HEK293T (cell line): ENCODE results near the gene RAB31.

Experiments
- ARNT ChIP-seq: fragments of 450-650 bp; IDR thresholded peaks from 2 replicates; pipeline ENCODE4 v1.6.1; 2017; ENCODE audit warnings: mild to moderate bottlenecking
- HDGF ChIP-seq: fragments of 450-650 bp; IDR thresholded peaks from 2 replicates; pipeline ENCODE4 v1.6.1; 2017; ENCODE audit warnings: antibody characterized with exemption, borderline replicate concordance
- NFRKB ChIP-seq: fragments of 450-650 bp; IDR thresholded peaks from 2 replicates; pipeline ENCODE4 v1.6.1; 2016; ENCODE audit warnings: mild to moderate bottlenecking, moderate library complexity
- SP1 ChIP-seq: fragments of 450-650 bp; IDR thresholded peaks from 2 replicates; pipeline ENCODE4 v1.6.1; 2017

- TF ChIP-seq NFRKB (no peak), SP1 (no peak), HDGF (no peak), ARNT (no peak)
Measured at GRCh38 chr18:9666548-9666947, 41.6 kb upstream of the RAB31 start.
